Umbilical cord (tissue), 2 donors: ENCODE data around the gene HS6ST1. TPM values are rescaled to one million over a fixed set of nuclear protein-coding genes. Genes with fewer than 3 reads are reported as not detected.

Experiments
- DNase-seq: peaks from one replicate; pipeline ENCODE4 v3.0.0-alpha.2; 2015; ENCODE audit warnings: low spot score
- total RNA-seq: library from RNA; depleted of rRNA; stranded (reverse); fragments of >200 nt; gene quantifications from one replicate; pipeline ENCODE4 v1.2.3, GENCODE V29; 2014; ENCODE audit warnings: low replicate concordance; ENCODE audit not compliant: insufficient read depth

HS6ST1 gene
- total RNA-seq, 1 donor from 2014 or later = 23.6 TPM

DNA sequence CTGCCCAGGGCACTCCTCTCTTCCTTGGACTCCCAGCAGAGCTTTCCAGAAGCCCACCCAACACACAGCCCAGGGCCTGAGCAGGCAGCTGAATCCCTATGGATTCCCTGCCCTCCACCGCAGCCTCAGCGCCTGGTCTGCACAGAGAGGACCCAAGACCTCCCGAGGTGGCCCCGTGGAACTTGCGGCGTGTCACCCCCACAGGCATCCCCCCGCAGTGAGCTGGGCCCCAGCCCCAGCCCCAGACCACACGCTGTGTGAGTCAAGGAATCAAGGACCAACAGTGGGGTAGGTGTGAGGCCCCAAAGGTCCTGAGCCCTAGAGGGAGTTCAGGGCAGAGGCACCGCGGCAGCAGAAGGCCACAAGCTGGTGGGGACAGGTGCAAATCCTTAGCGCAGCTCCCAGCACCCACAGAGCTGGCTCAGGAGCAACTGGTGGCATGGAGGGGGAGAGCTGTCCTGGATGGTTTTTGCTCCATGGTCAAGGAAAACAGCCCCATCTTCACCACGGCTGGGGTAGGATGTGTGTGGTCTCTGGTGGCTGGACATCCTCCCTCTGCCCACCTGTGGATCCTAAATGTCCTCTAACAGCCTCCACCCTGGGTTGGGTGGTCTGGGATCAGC is 8.5 kb downstream of the HS6ST1 start:
- no peak for DNase-seq

GRCh38 chr2:128309280-128310093 is 9.2 kb downstream of the HS6ST1 start:
- DNase-seq = peak; percentile 29

DNA sequence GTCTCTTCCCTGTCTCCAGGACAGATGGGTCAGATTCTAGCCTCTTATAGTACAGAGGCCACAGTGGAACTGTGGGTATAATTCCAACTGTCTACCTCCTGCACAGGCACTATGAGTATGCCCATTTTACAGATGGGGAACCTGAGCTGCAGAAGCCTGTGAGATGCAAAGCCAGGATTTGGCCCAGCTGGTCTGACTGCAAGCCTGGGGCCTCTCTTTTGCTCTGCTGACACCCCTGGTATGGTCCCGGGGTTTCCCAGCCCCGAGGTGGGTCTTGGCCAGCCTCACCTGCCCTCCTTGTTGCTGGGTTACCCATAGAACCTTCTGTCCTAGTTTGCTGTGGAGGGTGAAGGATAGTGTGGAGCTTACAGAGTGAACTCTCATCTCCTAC is 9.8 kb downstream of the HS6ST1 start:
- no peak for DNase-seq

GRCh38 chr2:128308284-128308731 is 10.4 kb downstream of the HS6ST1 start:
- no peak for DNase-seq

GRCh38 chr2:128307595-128307994 is 11.1 kb downstream of the HS6ST1 start:
- DNase-seq = no peak

GRCh38 chr2:128306931-128307460 is 11.7 kb downstream of the HS6ST1 start:
- no peak for DNase-seq

GRCh38 chr2:128306081-128306930 is 12.4 kb downstream of the HS6ST1 start:
- peak; percentile 69 for DNase-seq

DNA sequence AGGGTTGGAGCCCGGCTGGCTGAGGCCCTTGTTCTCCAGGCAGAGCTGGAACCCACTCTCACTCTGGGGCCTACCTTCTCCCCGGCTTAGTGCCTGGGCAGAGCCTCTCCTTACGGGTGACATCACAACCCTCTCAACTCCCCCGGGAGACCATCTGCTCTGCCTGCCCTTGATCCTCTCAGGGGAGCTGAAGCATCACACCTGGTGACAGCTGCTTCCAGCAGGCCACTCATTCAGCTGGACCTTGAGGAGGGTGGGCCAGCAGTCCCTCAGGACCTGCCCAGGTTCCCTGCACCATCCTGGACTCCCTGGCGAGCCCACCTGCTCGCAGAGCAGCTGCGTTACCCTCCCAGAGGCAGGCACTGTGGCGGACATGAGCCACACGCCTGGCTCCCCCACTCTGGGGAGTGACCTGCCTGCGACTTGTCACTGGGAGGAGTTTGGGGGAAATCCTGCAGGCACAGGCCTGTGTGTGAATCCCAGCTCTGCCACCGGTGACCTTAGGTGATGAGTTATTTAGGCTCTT is 13.1 kb downstream of the HS6ST1 start:
- peak; percentile 43 for DNase-seq

GRCh38 chr2:128304715-128305554 is 13.7 kb downstream of the HS6ST1 start:
- DNase-seq = peak; percentile 97

- no peak for DNase-seq
Measured at GRCh38 chr2:128304330-128304714, 14.3 kb downstream of the HS6ST1 start.

- DNase-seq = no peak
Measured at GRCh38 chr2:128303911-128304310, 14.8 kb downstream of the HS6ST1 start.

DNA sequence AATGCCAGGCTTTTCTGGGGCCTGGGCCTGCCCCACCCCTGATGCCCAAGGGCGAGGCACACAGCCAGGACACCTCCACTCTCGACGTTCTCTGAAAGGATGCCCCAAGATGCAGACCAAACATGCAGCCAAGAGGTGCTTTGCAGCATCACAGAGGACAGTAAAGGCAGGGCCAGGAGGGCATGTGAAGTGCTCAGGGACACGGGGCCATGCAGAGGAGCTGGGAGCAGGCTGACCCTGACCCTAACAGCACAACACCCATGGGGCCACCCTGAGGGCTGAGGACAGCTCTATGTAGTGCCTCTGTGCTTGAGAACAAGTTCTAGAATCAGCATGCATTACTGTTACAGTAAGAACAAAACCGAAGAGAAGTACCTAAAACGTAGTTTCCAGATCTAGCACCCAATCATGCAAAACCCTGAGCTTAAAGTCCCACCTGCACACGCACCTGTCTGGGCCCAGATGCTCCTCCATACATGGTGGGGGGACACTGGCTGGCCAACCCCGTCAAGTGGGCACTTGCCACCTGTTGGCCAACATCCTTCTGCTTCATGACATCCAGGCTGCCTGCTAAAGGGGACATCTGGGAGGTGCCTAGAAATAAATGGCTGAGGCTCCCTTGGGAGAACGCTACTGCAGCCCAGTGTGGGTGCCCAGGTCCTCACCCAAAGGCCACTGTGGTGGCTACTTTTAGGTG is 15.4 kb downstream of the HS6ST1 start:
- no peak for DNase-seq

- no peak for DNase-seq
Measured at GRCh38 chr2:128302744-128303067, 16.0 kb downstream of the HS6ST1 start.

DNA sequence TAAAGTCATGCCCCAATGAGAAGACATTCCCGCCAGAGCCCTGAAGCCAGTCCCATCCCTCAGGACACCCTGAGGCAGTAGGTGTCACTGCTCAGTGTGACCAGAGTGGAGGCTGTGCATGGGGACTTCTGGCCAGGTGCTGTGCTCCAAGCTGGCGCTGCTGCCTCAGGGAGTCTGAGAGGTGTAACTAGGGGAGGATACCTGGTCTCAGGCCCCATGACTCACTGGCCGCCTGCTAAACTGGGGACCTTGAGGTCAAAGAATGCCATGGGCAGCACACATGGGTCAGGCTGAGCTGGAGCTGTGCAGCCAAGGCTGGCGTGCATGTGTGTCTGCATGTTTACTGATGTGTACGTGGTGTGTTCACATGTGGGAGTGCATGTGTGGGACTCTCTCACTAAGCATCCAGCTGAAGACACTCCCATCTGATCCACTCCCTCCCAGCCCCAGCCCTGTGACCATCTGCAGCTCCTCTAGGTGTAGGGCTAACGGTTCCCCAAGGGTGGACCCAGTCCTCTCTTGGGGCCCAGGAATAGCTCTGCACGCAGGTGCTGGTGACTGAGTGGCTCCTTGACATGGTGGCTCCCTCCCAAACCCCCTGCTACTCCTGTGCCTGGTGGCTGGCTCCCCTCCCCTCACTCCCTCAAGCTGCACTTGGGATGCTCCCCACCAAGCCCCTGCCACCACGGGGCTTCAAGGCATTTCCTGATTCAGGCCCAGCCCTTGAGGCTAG is 16.5 kb downstream of the HS6ST1 start:
- DNase-seq = no peak

DNA sequence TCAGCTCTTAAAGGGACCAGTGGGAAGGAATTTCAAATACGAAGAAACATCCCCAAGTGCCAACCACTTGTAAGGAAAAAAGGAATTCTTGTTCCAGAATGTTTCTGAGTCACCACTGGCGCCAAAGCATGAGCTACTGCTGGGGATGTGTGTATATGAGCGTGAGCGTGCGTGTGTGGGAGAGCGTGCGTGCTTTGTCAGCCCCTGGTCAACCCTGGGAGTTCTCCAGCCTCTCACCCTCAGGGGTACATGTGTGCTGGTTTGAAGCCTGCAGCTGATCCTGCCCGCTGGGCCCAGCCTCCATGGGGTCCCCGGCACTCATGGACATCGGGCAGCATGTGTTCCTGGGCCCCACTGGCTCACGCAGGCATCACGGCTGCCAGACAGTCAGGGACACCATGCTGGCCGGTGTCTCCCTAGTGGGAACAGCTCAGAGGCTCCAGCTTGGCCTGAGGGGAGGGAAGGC is 17.1 kb downstream of the HS6ST1 start:
- DNase-seq = peak; percentile 50

DNA sequence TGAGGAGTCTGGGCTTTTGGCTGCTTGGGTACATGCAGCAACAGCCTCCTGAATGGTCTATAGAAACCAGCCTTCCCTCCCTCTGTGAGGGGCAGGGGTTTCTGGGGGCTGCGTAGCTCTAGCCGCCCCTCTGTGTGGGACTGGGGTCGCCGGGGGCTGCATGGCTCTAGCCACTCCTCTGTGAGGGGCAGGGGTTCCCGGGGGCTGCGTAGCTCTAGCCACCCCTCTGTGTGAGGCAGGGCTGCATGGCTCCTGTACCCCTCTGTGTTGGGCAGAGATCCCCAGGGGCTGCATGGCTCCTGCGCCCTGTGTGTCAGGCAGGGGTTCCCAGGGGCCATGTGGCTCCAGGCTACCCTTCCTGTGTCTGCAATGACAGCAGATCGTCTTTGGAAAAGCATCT is 17.6 kb downstream of the HS6ST1 start:
- no peak for DNase-seq

- no peak for DNase-seq
Measured at GRCh38 chr2:128300151-128301020, 18.3 kb downstream of the HS6ST1 start.

DNA sequence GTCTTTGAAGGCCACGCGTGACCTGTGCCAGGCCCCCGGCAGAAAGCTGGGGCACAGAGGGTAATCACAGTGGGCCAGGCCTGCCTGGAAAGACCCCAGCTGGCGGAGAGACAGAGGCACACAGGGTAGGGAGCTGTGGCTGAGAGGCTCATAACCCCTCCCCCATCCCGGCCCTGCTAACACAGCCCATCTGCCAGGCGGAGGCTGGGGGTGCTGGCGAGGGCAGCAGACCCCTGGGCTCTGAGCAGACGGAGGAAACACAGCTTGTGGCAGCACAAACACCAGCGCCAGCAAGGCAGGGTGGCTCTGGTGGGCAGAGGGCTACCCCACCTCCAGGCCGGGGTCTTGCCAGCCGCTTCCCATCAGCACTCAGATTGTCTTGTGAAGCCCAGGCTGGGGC is 19.0 kb downstream of the HS6ST1 start:
- no peak for DNase-seq
